PC-9 (cell line): ENCODE data around the gene MACROD1.

Experiments used
- CTCF ChIP-seq: fragments of 200-600 bp; sonication (generic); conservative IDR thresholded peaks from 2 replicates; pipeline ENCODE4 v1.6.1; 2017; ENCODE audit warnings: mixed run types, antibody characterized with exemption, mild to moderate bottlenecking, moderate library complexity
- EZH2 ChIP-seq: fragments of 200-600 bp; sonication (generic); IDR thresholded peaks from 2 replicates; pipeline ENCODE4 v1.8.0; 2017; ENCODE audit warnings: antibody characterized with exemption, low read depth

- TF ChIP-seq CTCF (no peak), EZH2 (no peak)
Measured at GRCh38 chr11:64006398-64006797, 159.5 kb downstream of the MACROD1 start.
